Measurements from ENCODE around the gene MPZL2.

DNA sequence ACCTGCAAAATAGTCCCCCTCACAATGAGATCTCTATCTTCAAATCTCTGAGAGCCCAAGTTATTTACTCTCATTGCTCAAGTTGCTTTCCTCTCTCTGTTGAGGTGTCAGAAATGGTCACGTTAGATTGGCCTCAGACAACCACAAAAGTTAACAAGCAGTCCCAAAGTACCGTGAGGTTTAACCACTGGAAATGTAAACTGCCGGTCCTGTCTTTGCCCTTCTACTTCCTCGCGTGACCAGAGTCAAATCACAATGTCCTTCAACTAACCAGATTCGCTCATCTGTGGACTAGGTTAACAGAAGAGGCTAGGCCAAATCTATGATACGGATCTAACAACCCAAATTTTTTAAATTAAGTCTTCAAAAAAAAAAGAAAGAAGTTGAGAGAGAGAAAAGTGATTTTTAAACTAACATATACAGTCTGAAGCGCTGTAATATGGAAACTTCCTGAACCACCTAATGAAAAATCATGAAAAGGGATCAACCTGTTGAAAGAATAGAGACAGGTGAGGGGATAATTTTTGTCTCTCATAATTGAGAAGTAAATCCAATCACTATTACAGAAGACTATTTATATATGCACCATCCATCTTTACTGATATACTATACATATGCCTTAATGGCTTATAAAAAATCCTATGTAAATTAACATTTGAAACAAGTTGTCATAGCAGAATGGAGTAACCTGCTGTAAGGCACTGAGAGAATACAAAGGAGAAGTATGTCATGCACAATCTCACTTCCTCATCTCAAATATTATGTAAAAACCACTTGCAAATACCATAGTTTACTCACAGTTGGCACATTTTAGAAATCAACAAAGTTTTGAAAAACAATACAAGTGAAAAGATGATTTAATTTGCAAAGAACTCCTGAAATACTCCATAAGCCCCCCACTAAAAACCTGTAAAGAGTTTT, 36.0 kb downstream of the MPZL2 start:
- TF ChIP-seq, protein P1, sequence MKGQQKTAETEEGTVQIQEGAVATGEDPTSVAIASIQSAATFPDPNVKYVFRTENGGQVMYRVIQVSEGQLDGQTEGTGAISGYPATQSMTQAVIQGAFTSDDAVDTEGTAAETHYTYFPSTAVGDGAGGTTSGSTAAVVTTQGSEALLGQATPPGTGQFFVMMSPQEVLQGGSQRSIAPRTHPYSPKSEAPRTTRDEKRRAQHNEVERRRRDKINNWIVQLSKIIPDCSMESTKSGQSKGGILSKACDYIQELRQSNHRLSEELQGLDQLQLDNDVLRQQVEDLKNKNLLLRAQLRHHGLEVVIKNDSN (IDR thresholded peaks at IDR 0.05; ENCODE audit: borderline replicate concordance, low read depth) = no peak
- TF ChIP-seq CTCF (IDR thresholded peaks at IDR 0.05) (no peak), POLR2AphosphoS5 (IDR thresholded peaks at IDR 0.05; ENCODE audit: low read depth, low read length) (no peak), NRF1 (IDR thresholded peaks at IDR 0.05; ENCODE audit: low read depth, low read length) (no peak)
- TF ChIP-seq, protein P2, sequence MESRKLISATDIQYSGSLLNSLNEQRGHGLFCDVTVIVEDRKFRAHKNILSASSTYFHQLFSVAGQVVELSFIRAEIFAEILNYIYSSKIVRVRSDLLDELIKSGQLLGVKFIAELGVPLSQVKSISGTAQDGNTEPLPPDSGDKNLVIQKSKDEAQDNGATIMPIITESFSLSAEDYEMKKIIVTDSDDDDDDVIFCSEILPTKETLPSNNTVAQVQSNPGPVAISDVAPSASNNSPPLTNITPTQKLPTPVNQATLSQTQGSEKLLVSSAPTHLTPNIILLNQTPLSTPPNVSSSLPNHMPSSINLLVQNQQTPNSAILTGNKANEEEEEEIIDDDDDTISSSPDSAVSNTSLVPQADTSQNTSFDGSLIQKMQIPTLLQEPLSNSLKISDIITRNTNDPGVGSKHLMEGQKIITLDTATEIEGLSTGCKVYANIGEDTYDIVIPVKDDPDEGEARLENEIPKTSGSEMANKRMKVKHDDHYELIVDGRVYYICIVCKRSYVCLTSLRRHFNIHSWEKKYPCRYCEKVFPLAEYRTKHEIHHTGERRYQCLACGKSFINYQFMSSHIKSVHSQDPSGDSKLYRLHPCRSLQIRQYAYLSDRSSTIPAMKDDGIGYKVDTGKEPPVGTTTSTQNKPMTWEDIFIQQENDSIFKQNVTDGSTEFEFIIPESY (IDR thresholded peaks at IDR 0.05; ENCODE audit: borderline replicate concordance, low read depth) = no peak

All from SK-N-SH (cell line).